MM.1S (cell line): Measurements from ENCODE around the gene MARCHF10.

Experiments used
- DNase-seq: peaks from one replicate; pipeline ENCODE4 v3.0.0-alpha.2; 2015
- H2AFZ ChIP-seq: fragments of 300-600 bp; sonication (generic); 2 replicates; pipeline ENCODE4 v1.6.0; 2016; ENCODE audit warnings: antibody characterized with exemption, low read length
- H3F3A ChIP-seq: fragments of 300-600 bp; sonication (generic); 2 replicates; pipeline ENCODE4 v1.6.1; 2016; ENCODE audit warnings: mild to moderate bottlenecking, antibody characterized with exemption, low read length, moderate library complexity, mixed read lengths; ENCODE audit not compliant: insufficient read depth
- H3K27ac ChIP-seq: fragments of 300-600 bp; sonication (generic); 2 replicates; pipeline ENCODE4 v1.5.1; 2016; ENCODE audit warnings: mild to moderate bottlenecking, low read length
- H3K27me3 ChIP-seq: fragments of 300-600 bp; sonication (generic); replicated peaks from 2 replicates; pipeline ENCODE4 v1.6.0; 2016; ENCODE audit warnings: low read length; ENCODE audit not compliant: insufficient read depth
- H3K36me3 ChIP-seq: fragments of 300-600 bp; sonication (generic); replicated peaks from 2 replicates; pipeline ENCODE4 v1.6.1; 2016; ENCODE audit warnings: mild to moderate bottlenecking, low read length, mixed read lengths; ENCODE audit not compliant: insufficient read depth
- H3K4me1 ChIP-seq: fragments of 300-600 bp; sonication (generic); 2 replicates; pipeline ENCODE4 v1.6.1; 2016; ENCODE audit warnings: low read length, mixed read lengths
- H3K4me2 ChIP-seq: fragments of 300-600 bp; sonication (generic); 2 replicates; pipeline ENCODE4 v1.6.0; 2016; ENCODE audit warnings: low read depth, low read length
- H3K4me3 ChIP-seq: fragments of 300-600 bp; sonication (generic); 2 replicates; pipeline ENCODE4 v1.5.1; 2016; ENCODE audit warnings: low read length, mixed read lengths
- H3K79me2 ChIP-seq: fragments of 300-600 bp; sonication (generic); 2 replicates; pipeline ENCODE4 v1.6.1; 2016; ENCODE audit warnings: mixed run types, low read length, mixed read lengths
- H3K9ac ChIP-seq: fragments of 300-600 bp; sonication (generic); 2 replicates; pipeline ENCODE4 v1.6.1; 2016; ENCODE audit warnings: low read length, mixed read lengths
- H3K9me2 ChIP-seq: fragments of 300-600 bp; sonication (generic); replicated peaks from 2 replicates; pipeline ENCODE4 v1.6.1; 2016; ENCODE audit warnings: mild to moderate bottlenecking, low read length, mixed read lengths; ENCODE audit not compliant: insufficient read depth
- H3K9me3 ChIP-seq: fragments of 300-600 bp; sonication (generic); replicated peaks from 2 replicates; pipeline ENCODE4 v1.6.1; 2016; ENCODE audit warnings: mild to moderate bottlenecking, low read length, mixed read lengths; ENCODE audit not compliant: insufficient read depth
- H4K20me1 ChIP-seq: fragments of 300-600 bp; sonication (generic); 2 replicates; pipeline ENCODE4 v1.6.1; 2016; ENCODE audit warnings: mild to moderate bottlenecking, low read length, moderate library complexity, mixed read lengths; ENCODE audit not compliant: insufficient read depth
- EZH2 ChIP-seq: fragments of 300-600 bp; sonication (generic); optimal IDR thresholded peaks from 2 replicates; pipeline ENCODE3; 2017; ENCODE audit warnings: low read depth, mild to moderate bottlenecking, antibody characterized with exemption, low read length, mixed read lengths
- EZH2phosphoT487 ChIP-seq: fragments of 300-600 bp; sonication (generic); IDR thresholded peaks from 2 replicates; pipeline ENCODE4 v1.6.1; 2018; ENCODE audit warnings: antibody characterized with exemption, low read length
- TF ChIP-seq, protein P1 (sequence below): fragments of 300-600 bp; sonication (generic); IDR thresholded peaks from 2 replicates; pipeline ENCODE4 v1.5.1; 2016; ENCODE audit warnings: antibody characterized with exemption, low read length, mixed read lengths

The MARCHF10 gene

DNA sequence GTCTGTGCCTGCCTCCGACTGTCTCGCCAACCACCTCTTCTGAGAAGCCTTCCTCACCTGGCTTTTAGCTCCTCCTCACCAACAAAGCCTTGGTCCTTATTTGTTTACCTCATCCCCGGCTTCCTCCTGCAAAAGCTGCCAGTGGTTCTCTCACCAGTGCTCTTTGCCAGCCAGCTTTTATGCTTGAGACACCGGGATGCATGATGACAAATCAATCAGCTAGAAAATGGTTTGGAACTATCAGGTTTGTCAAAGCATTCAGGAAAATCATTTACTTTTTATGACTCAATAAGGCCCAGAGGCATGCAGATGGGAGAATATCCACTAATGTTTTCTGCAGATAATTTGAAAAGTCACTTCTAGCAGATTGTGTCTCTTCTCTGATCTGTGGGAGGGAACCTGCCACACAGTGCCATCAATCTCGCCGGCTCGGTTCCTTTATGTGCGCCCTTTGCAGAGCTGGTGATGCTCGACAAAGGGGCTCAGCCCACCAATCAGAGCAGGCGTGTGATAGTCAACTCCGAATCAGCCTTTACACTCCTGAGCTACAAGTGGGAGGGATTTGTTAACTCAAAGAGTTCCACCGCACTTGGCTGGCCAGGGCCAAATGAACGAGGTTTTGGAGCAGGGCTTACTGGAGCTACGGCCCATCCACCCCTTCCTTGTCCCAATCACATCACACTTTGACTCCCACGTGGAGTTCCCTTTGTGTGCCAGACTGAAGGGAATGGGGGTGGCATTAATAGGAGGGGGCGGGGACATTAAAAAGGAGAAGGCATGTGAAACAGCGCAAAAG, 94.8 kb downstream of the MARCHF10 start:
- H3K9me2 ChIP-seq, result no peaks in the 10 kb centered on the region
- no peaks in the 10 kb centered on the region for H3K79me2 ChIP-seq
- H3K4me1 ChIP-seq, result no peaks in the 10 kb centered on the region
- H3K27me3 ChIP-seq, result no peaks in the 10 kb centered on the region
- no peaks in the 10 kb centered on the region for H3K36me3 ChIP-seq
- no peak overlapping the region for H2AFZ ChIP-seq
- H3K9ac ChIP-seq, result no peak overlapping the region
- H3K9me3 ChIP-seq, result no peaks in the 10 kb centered on the region
- no peak overlapping the region for H3K4me2 ChIP-seq
- TF ChIP-seq EZH2phosphoT487 (no peak), EZH2 (no peak)
- TF ChIP-seq, protein P1, sequence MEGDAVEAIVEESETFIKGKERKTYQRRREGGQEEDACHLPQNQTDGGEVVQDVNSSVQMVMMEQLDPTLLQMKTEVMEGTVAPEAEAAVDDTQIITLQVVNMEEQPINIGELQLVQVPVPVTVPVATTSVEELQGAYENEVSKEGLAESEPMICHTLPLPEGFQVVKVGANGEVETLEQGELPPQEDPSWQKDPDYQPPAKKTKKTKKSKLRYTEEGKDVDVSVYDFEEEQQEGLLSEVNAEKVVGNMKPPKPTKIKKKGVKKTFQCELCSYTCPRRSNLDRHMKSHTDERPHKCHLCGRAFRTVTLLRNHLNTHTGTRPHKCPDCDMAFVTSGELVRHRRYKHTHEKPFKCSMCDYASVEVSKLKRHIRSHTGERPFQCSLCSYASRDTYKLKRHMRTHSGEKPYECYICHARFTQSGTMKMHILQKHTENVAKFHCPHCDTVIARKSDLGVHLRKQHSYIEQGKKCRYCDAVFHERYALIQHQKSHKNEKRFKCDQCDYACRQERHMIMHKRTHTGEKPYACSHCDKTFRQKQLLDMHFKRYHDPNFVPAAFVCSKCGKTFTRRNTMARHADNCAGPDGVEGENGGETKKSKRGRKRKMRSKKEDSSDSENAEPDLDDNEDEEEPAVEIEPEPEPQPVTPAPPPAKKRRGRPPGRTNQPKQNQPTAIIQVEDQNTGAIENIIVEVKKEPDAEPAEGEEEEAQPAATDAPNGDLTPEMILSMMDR, result no peak
- no peaks in the 10 kb centered on the region for H3F3A ChIP-seq
- H3K4me3 ChIP-seq, result no peak overlapping the region
- no peak for DNase-seq
- H4K20me1 ChIP-seq, result no peaks in the 10 kb centered on the region
- H3K27ac ChIP-seq, result no peak overlapping the region

DNA sequence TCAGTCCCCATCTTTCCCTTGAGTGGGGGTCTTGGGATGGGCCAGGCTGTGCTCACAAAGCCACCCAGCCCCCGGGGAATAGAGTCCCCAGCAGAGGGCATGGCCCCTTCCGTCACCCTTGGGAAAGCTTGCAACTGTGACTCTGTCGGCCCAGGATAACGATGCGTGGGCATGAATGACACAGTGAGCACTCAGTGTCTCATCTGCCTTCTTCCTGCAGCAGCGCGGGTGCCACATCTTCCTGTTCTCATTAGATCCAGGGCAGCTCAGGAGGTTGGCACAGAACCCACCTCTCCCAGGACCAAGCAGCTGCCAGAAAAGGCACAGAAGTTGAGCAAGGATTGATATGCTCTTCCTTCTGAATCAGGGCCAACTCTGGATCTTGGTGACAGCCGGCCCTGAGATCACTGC, 95.9 kb downstream of the MARCHF10 start:
- H3K36me3 ChIP-seq, result no peaks in the 10 kb centered on the region

DNA sequence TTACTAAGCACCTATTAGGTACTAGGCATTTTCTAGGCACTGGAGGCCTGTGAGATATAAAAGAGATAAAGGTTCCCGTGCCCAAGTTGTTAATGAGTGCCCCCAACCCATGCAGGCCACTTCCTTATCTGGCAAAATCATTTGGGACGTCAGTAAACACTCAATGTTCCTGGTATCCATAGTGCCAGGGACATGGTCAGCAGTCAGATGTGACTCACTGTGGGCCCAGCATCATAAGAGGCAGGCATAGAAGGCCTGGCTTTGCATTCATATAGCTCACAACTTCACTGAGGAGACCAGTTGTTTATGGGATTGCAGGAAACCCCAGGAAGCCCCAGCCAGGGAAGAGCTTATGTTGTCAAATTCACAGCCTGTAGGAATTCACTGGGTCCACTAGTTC, 99.5 kb downstream of the MARCHF10 start:
- TF ChIP-seq EZH2 (no peak), EZH2phosphoT487 (no peak)
- TF ChIP-seq, protein P1, result no peak
- no peak overlapping the region for H3K4me3 ChIP-seq
- H3K36me3 ChIP-seq, result no peaks in the 10 kb centered on the region
- no peaks in the 10 kb centered on the region for H3K9me2 ChIP-seq
- H3K9ac ChIP-seq, result no peak overlapping the region
- no peaks in the 10 kb centered on the region for H3K9me3 ChIP-seq
- no peaks in the 10 kb centered on the region for H3F3A ChIP-seq
- no peak overlapping the region for H3K27ac ChIP-seq
- no peaks in the 10 kb centered on the region for H3K79me2 ChIP-seq
- H4K20me1 ChIP-seq, result no peaks in the 10 kb centered on the region
- peaks cover 2% of the 10 kb centered on the region for H3K4me1 ChIP-seq
- peaks cover 28% of the 10 kb centered on the region for H3K27me3 ChIP-seq
- no peak overlapping the region for H2AFZ ChIP-seq
- DNase-seq, result no peak
- no peak overlapping the region for H3K4me2 ChIP-seq

More for the DNA sequence above, 95.9 kb downstream of the MARCHF10 start:
- Histone ChIP-seq H3K4me3 (no peak overlapping the region), H3K4me1 (no peaks in the 10 kb centered on the region), H2AFZ (no peak overlapping the region), H3K9me2 (no peaks in the 10 kb centered on the region), H3K4me2 (no peak overlapping the region), H3K79me2 (no peaks in the 10 kb centered on the region), H4K20me1 (no peaks in the 10 kb centered on the region), H3F3A (no peaks in the 10 kb centered on the region), H3K27me3 (no peaks in the 10 kb centered on the region), H3K27ac (no peak overlapping the region), H3K9ac (no peak overlapping the region), H3K9me3 (no peaks in the 10 kb centered on the region)
- TF ChIP-seq, protein P1, result no peak
- TF ChIP-seq EZH2 (no peak), EZH2phosphoT487 (no peak)
- DNase-seq, result no peak
